ENCODE measurements around the gene UBR4. TPM values are rescaled to one million over a fixed set of nuclear protein-coding genes. Genes with fewer than 3 reads are reported as not detected.

The UBR4 gene
- total RNA-seq, 4 donors from 2014 or later = 124 to 198 (median 131) TPM

- TF ChIP-seq, protein P1, sequence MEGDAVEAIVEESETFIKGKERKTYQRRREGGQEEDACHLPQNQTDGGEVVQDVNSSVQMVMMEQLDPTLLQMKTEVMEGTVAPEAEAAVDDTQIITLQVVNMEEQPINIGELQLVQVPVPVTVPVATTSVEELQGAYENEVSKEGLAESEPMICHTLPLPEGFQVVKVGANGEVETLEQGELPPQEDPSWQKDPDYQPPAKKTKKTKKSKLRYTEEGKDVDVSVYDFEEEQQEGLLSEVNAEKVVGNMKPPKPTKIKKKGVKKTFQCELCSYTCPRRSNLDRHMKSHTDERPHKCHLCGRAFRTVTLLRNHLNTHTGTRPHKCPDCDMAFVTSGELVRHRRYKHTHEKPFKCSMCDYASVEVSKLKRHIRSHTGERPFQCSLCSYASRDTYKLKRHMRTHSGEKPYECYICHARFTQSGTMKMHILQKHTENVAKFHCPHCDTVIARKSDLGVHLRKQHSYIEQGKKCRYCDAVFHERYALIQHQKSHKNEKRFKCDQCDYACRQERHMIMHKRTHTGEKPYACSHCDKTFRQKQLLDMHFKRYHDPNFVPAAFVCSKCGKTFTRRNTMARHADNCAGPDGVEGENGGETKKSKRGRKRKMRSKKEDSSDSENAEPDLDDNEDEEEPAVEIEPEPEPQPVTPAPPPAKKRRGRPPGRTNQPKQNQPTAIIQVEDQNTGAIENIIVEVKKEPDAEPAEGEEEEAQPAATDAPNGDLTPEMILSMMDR (IDR thresholded peaks at IDR 0.05; ENCODE audit: low read depth) = no peak
Observed at GRCh38 chr1:19210772-19211549, 895 bp upstream of the UBR4 start.

DNA sequence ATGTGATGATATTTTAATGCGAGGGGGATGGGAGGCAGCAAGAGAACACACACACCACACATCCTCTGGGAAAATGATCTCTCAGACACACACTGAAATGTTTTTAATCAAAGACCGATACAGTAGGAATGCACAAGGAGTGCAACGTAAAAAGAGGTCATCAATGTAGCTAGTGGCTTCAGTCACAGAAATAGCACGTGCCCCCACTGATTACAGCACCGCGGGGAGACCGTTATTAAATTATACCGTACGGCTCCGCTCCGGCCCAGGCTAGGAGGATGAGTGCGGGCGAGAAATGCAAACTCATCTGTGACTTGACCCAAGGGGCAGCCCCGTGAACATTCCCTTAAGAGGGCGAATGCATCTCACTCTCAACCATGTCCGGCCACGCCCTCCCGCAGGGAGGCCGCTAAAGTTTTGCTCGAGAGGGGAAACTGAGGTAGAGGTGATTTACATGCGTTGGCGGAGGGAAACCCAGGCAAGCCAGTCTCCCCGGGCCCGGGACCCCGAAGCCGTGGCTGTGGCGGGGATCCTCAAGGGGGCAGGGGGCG, 552 bp downstream of the UBR4 start:
- TF ChIP-seq, protein P1 (IDR thresholded peaks at IDR 0.05; ENCODE audit: low read depth) = no peak

GRCh38 chr1:19208710-19209438, 1.2 kb downstream of the UBR4 start:
- TF ChIP-seq, protein P1 (IDR thresholded peaks at IDR 0.05; ENCODE audit: low read depth) = no peak

DNA sequence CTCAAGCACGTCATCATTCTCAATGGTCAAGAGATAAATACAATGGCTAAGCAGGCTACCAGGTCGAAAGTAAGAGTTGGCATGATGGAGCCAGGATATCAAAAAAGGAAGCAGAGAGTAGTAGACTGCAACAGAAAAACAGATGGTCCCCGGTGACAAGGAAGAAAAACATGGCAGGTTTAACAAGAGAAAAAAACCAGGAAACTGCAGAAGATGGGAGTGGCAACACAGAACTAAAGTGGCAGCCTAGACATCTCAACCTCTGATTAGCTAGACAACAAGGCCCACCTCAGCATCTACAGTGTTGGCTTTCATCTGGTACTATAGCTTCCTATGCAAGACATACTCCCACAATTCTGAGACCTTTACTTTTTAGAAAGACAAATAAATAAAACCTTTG, 3.1 kb downstream of the UBR4 start:
- TF ChIP-seq, protein P1 (IDR thresholded peaks at IDR 0.05; ENCODE audit: low read depth) = no peak

DNA sequence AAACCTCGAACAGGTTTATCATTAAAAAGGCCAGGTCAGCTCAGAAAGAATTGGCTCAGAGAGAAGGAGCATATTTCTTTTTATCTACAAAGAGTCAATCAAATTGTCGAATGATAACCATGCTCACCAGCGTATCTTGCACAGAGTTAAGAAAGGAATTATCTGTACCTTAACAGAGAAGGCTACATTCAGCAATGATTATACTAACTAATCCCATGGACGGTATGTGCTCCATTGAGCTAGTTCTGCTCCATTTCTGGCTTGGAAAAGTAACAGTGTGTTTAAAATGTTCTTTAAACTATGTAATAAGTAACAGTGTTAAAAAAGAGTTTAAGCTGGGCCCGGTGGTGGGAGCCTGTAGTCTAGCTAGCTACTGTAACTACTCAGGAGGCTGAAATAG, 4.2 kb downstream of the UBR4 start:
- TF ChIP-seq, protein P1 (IDR thresholded peaks at IDR 0.05; ENCODE audit: low read depth) = no peak

DNA sequence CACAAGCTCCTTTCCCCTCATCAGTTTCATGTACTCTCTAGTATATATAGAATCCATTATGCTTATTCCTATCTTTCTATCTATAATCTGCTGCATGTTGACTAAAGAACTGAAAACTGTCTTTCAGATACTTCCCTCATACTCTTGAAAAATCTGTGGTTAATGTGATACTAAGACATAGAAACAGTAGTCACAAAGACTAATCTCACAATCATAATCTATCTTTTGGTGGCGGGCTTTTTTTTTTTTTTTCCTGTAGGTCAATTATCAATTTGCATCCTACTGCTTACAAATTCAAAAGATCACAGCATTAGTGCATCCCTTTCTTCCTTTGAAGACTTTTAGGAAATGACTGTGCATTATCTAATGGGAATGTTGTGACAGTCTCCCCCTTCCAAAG, 4.7 kb downstream of the UBR4 start:
- TF ChIP-seq, protein P1 (IDR thresholded peaks at IDR 0.05; ENCODE audit: low read depth) = no peak
